Activated CD4-positive, alpha-beta T cell treated with anti-CD3 and anti-CD28 coated beads for 24 hours (primary cell): Measurements from ENCODE around the gene RPP38.

Source experiments
- DNase-seq, 2 donors: peaks; one replicate each; pipeline ENCODE4 v3.0.0-alpha.2; 2020; ENCODE audit warnings: low read depth in 2 of 2

Gene RPP38, protein sequence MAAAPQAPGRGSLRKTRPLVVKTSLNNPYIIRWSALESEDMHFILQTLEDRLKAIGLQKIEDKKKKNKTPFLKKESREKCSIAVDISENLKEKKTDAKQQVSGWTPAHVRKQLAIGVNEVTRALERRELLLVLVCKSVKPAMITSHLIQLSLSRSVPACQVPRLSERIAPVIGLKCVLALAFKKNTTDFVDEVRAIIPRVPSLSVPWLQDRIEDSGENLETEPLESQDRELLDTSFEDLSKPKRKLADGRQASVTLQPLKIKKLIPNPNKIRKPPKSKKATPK

DNA sequence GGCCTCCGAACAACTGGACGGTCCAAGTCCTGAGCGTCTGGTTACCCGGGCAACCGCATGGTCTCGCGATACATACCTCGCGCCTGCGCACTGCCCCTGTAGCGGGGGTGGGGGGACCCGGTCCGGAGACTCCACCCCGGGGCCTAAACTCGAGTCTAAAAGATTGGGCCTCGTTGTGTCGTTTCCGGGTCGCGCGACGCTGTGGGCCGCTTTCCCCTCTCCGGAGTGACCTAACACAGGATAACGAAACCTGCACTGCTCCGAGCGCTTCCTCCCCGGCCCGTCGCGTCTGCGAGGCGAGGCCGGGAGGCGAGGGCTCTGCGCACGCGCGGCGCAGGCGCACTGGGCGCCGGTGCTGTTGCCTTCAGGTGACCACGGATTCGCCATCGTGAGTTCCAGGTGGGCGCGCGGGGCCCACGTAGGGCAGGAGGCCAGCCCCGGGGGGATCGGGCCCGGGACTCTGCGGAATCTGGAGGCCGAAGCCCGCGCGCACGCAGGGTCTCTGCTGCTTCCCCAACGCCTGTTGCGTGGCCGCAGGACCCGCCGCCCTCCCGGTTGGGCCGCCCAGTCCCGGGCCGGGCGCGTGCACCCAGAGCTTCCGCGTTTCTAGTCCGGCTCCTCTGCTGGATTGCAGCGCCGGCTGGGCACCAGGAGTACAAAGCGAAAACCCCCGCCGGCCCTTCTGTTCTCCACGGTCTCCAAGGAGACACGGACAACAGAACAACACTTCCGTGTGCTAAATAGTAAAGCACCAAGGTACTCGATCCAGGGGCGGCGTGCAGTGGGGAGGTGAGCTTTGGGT lies at the start of gene RPP38:
TSS of gene RPP38 (plus strand) at position 345 of the 802 bp plus-strand sequence. CDS start 5,960 bp downstream, outside the sequence.
- peak; percentile 92 to 95 for DNase-seq

DNA sequence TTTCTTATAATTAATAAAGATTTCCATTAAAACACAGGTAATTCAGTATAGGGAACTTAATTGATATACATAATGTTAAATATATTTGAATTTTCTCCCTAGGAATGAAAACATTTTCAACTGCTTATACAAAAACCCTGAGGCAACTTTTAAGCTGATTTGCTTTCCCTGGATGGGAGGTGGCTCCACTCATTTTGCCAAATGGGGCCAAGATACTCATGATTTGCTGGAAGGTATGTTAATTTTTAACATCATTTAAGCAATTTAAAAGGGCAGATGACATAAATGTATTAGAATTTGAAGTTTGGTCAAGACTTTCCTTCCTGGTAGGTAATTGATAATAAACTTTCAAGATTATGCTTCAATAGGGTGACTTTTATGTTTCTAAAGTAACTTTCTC lies 47.6 kb upstream of the RPP38 start:
- no peak for DNase-seq

GRCh38 chr10:15052121-15052520 lies 45.0 kb upstream of the RPP38 start:
- DNase-seq = no peak

- DNase-seq = no peak
Measured at GRCh38 chr10:15053061-15053460, 44.1 kb upstream of the RPP38 start.

GRCh38 chr10:15058689-15059088 lies 38.5 kb upstream of the RPP38 start:
- no peak for DNase-seq

DNA sequence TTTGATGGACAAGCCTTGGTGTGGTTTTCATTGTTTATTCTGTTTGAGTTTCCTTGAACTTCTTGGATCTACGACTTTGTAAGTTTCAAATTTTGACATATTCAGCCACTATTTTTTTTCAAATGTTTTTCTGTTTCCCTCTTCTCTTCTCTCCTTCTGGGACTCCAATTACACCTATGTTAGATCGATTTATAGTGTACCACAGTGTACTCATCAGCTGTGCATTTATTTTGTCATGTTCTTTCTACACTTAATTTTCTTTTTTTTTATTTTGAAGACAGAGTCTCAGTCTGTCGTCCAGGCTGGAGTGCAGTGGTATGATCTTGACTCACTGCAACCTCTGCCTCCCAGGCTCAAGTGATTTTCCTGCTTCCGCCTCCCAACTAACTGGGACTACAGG lies 37.2 kb upstream of the RPP38 start:
- no peak for DNase-seq

GRCh38 chr10:15060638-15061037 lies 36.5 kb upstream of the RPP38 start:
- no peak for DNase-seq

DNA sequence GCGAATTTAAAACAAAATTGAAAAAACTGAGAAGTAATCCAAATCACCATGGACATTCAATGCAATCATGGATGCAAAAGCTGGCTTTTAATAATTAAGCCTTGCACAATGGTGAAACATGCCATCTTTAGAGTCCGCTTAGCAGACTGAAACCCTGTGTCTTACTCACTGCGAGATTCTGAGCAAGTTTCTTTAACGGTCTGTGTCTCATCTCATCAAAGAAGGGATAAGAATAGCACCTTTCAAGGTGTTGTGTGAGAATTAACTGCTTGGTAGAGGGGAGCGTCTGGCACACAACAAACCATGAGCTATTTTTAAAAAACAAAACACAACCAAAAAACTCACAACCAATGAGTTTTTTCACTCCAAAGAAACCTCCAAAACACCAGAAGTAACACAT lies 30.0 kb upstream of the RPP38 start:
- DNase-seq = no peak

DNA sequence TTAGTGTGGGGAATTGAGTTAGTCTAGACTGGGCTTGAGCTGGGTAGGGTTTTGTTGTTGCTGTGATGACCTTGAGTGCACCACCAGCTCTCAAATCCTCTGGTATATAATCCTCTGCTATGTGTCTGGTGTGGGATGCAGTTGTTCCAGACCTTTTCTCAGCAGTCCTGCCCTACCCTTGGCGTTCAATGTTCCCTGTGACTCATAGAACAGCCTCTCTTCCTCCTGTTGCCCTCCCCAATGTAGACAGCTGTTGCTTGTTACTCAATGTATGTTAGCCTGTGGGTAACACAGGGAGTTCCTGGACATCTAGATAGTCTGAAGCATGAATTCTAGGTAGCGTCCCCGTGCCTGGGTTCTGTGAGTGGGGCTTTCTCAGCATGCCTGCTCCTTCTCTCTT lies 28.4 kb upstream of the RPP38 start:
- DNase-seq = no peak

GRCh38 chr10:15069230-15069629 lies 27.9 kb upstream of the RPP38 start:
- no peak for DNase-seq

GRCh38 chr10:15072358-15072757 lies 24.8 kb upstream of the RPP38 start:
- DNase-seq = no peak

GRCh38 chr10:15075421-15075820 lies 21.7 kb upstream of the RPP38 start:
- DNase-seq = no peak

DNA sequence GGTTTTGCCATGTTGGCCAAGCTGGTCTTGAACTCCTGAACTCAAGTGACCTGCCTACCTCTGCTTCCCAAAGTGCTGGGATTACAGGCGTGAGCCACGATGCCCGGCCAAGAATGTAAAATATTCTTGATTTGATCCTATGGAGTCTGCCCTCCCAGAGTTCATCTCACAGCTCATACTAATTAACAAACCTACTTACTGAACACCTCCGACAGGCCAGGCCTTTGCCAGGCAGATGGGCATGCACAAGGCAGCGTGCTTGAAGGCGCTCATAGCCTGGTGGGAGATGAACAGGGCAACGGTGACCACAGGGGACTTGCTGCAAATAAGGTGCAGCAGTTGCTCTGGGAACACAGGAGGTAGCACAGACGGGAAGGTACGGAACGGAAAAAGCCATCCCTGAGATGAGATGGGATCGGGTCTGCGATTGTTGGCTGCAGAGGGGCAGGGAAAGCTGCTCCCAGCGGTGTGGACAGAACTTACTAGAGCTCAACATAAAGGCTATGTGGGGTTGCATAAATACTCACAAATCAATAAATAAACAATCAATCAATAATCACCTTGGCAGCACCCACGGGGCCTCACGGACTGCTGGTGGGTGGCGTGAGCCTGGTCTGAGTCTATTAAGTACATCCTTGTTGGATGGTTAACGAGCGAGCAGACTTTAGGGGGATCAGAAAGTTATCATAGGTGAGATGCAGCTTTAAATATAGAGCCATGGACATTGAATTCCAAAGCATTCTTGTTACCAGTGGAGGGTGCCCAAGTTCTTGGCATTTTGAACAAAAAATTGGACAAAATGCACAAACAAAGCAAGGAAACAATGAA lies 13.3 kb upstream of the RPP38 start:
- DNase-seq = no peak

GRCh38 chr10:15084502-15084922 lies 12.6 kb upstream of the RPP38 start:
- no peak for DNase-seq

DNA sequence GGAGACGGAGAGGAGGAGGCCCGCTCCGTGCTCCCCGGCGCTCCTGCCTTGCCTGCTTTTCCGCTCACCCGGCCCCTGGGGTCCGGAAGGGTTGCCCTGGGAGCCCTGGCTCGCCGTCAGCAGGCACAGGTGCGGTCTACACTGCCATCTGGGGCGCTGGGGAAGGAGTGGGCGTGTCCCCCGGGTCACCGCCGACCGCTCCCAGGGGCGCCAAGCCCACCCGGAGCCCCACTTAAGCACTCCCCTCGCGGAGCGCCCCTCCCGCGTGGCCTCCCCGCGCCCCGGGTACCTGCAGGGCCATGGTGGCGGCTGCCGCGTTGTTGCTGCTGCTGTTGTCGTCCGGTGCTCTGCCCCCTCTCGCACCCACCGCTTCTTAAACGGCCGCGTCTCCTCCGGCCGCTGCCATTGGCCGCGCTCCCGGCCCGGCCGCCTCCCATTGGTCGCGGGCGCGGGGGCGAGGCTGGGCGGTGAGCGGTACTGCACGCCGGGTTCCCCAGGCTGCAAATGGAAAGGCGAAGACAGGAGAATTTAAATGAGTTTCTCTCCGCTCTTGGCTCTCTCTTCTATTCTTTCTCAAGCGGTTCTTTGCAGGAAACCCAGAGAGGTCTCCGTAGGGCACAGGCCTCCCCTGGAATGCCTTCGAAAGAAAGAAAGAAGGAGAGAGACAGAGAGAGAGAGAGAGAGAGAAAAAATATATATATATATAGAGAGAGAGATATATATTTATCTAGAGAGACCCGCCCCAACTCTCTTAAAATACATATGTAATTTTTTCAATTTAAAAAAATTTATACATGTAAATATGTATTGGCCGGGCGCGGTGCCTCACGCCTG lies 8.5 kb upstream of the RPP38 start, which contains the start of gene ACBD7:
TSS of gene ACBD7 (minus strand) at position 349 of the 834 bp plus-strand sequence. CDS start at position 301, 48 bp downstream.
- DNase-seq = peak; percentile 70 to 74

DNA sequence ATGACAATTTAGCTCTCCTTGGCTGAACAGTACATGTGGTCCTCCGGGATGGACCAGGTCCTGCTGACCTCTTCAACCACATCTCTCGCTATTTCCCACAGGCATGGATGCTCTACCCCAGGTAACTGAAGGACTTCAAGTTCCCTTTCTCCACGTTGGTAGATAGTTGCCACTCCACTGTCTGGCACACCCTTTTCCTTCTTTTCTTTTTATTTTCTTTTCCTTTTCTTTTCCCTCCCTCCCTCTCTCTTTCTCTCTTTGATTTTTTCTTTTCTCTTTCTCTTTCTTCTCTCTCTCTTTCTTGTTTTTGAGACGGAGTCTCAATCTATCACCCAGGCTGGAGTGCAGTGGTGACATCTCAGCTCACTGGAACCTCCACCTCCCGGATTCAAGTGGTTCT lies 5.7 kb upstream of the RPP38 start:
- DNase-seq = no peak

GRCh38 chr10:15092855-15093408 lies 4.2 kb upstream of the RPP38 start:
- no peak for DNase-seq

- DNase-seq = no peak
Measured at GRCh38 chr10:15096661-15097010, 519 bp upstream of the RPP38 start.

- DNase-seq = no peak
Measured at GRCh38 chr10:15099886-15100285, 2.7 kb downstream of the RPP38 start.

DNA sequence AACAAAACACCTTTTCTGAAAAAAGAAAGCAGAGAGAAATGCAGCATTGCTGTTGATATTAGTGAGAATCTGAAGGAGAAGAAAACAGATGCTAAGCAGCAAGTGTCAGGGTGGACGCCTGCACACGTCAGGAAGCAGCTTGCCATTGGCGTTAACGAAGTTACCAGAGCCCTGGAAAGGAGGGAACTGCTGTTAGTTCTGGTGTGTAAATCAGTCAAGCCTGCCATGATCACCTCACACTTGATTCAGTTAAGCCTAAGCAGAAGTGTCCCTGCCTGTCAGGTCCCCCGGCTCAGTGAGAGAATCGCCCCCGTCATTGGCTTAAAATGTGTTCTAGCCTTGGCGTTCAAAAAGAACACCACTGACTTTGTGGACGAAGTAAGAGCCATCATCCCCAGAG lies 6.4 kb downstream of the RPP38 start:
- DNase-seq = no peak
